Astrocyte of the cerebellum (primary cell): ENCODE results near the gene TENM4.

Source experiments
- DNase-seq: peaks from one replicate; pipeline ENCODE4 v3.0.0-alpha.2; 2011; ENCODE audit warnings: low read depth
- H3K4me3 ChIP-seq: 2 replicates; pipeline ENCODE4 v1.5.1; 2011; ENCODE audit warnings: mild to moderate bottlenecking, low read depth, low read length, moderate library complexity
- CTCF ChIP-seq: IDR thresholded peaks from 2 replicates; pipeline ENCODE4 v1.5.1; 2012; ENCODE audit warnings: low read length, low read depth, moderate library complexity, mild to moderate bottlenecking; ENCODE audit errors: missing control alignments
- in situ Hi-C: cut with HindIII; loops from 2 replicates; pipeline ENCODE4 v1.10.0; 2017; ENCODE audit warnings: low sequenced_read_pairs

TENM4 gene

GRCh38 chr11:79467761-79468160 is 26.9 kb upstream of the TENM4 start:
- no peak for TF ChIP-seq CTCF
- in situ Hi-C loops: no loop called here
- no peak for DNase-seq
- H3K4me3 ChIP-seq: no peak overlapping the region

GRCh38 chr11:79466411-79466810 is 25.6 kb upstream of the TENM4 start:
- in situ Hi-C loops: no loop called here
- no peak for TF ChIP-seq CTCF
- no peak overlapping the region for H3K4me3 ChIP-seq
- DNase-seq: peak; percentile 43

DNA sequence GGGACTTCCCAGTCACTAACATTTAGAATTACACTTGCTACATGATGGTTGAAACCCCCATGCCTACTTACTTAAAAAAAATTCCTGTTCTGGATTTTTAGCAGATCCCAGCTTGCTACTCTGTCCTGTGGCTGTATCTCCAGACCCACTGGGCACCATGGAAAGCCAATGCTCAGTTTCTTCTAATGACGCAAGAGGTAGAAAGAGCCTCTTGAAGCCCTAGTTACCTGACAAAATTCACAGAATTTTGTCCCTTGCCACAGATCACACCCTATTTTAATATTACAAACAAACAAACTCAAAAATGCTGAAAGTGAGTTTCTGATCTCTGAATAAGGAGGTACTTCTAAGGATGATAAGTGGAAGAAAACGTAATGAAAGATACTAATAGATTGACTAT is 24.3 kb upstream of the TENM4 start:
- no peak for DNase-seq
- no peak for TF ChIP-seq CTCF
- in situ Hi-C loops: no loop called here
- H3K4me3 ChIP-seq: no peak overlapping the region

DNA sequence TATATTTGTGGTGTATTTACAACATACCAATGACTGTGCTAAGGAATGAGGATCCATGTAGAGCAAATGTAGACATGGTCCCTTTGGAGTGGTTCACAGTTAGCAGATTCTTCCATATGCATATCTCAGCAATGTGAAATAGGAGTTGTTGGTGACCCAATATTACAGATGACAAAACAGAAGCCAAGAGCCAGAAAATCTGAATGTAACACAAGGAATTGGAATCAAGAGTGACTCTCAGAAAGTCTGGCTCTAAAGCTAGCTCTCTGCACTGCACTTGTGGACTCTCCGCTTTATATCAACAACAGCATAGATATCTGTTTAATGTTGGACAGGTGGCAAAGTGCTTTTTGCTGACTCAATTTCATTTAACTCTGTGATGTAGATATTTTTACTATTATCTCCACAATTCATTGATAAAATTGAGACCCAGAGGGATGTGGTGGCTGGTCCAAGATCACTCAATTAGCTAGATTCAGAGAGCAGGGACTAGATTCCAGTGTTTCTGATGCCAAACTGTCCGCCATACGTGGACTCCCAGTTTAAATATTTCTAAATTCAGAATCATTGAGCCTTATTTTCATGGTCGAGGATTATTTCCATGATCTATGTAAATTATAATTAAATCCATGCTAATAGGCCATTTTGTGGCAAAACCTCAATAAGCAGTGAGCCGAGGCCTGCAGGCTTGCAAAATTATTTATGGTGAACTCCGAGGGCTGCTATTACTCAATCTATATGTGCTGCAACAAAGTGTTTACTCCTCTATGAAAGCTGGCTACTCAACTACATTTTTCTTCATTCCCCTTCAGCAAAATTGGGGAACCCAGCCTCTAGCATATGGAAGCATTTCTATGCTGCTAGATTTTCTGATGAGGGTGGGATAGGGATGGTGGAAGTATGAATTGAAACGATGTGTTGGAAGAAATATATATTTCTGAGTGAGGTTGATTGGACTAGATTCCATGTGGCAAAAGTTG is 21.1 kb upstream of the TENM4 start:
- no peak for DNase-seq
- no peak overlapping the region for H3K4me3 ChIP-seq
- TF ChIP-seq CTCF: no peak
- in situ Hi-C loops: no loop called here

- no peak overlapping the region for H3K4me3 ChIP-seq
- TF ChIP-seq CTCF: peak; percentile 76
- in situ Hi-C loops: no loop called here
- DNase-seq: no peak
These were observed 20.3 kb upstream of the TENM4 start for GRCh38 chr11:79461144-79461543.

DNA sequence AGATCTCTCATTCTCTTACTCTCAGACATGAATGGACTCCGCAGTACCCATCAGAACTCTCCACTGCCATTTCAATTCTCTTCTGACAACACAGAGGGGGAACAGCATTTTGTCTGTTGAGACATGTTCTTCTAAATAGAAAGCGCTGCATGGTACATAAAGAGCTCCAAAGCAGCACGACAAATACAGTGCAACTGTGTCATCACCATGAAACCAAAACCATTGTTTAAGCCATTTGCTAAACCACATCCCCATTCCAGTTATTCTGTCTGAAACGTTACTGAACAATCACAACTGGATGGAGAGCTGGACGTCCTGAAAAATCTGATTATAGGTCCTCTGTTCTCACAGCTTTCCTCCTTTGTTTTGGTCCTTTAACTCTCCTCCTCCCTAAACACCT is 17.9 kb upstream of the TENM4 start:
- in situ Hi-C loops: no loop called here
- DNase-seq: no peak
- TF ChIP-seq CTCF: no peak
- no peak overlapping the region for H3K4me3 ChIP-seq
